GM08714 (cell line): ENCODE measurements around the gene NUTM2A.
"Not testable (repeated sequence)": the region's sequence is repeated elsewhere in the genome, so short reads cannot be mapped to it uniquely, and the experiment has no call there.

Experiments used
- H3K4me3 ChIP-seq: fragments of 200-500 bp; sonication (Bioruptor generic); 2 replicates; pipeline ENCODE4 v1.5.1; 2014; ENCODE audit warnings: mild to moderate bottlenecking, low read length, inconsistent platforms

Gene NUTM2A

GRCh38 chr10:87225148-87225547 is at the start of gene NUTM2A:
Gene NUTM2A, plus strand, starts transcription at chr10:87225448. Its CDS starts 383 bp downstream, at chr10:87225831.
- not testable (repeated sequence) for H3K4me3 ChIP-seq

- H3K4me3 ChIP-seq, result not testable (repeated sequence)
These were observed 47.7 kb upstream of the NUTM2A start for GRCh38 chr10:87177587-87177986.

GRCh38 chr10:87184421-87184820 is 40.8 kb upstream of the NUTM2A start:
- not testable (repeated sequence) for H3K4me3 ChIP-seq

GRCh38 chr10:87186016-87186415 is 39.2 kb upstream of the NUTM2A start:
- not testable (repeated sequence) for H3K4me3 ChIP-seq

GRCh38 chr10:87187573-87187972 is 37.7 kb upstream of the NUTM2A start:
- H3K4me3 ChIP-seq, result not testable (repeated sequence)

GRCh38 chr10:87191841-87192240 is 33.4 kb upstream of the NUTM2A start:
- not testable (repeated sequence) for H3K4me3 ChIP-seq

GRCh38 chr10:87200924-87201323 is 24.3 kb upstream of the NUTM2A start:
- not testable (repeated sequence) for H3K4me3 ChIP-seq

- not testable (repeated sequence) for H3K4me3 ChIP-seq
These were observed 20.4 kb upstream of the NUTM2A start for GRCh38 chr10:87204801-87205200.

- H3K4me3 ChIP-seq, result not testable (repeated sequence)
These were observed 18.3 kb upstream of the NUTM2A start for GRCh38 chr10:87206922-87207321.

GRCh38 chr10:87210309-87210708 is 14.9 kb upstream of the NUTM2A start:
- not testable (repeated sequence) for H3K4me3 ChIP-seq

- not testable (repeated sequence) for H3K4me3 ChIP-seq
These were observed 13.4 kb upstream of the NUTM2A start for GRCh38 chr10:87211848-87212247.

- not testable (repeated sequence) for H3K4me3 ChIP-seq
These were observed 12.0 kb upstream of the NUTM2A start for GRCh38 chr10:87213150-87213765.

GRCh38 chr10:87213806-87214205 is 11.4 kb upstream of the NUTM2A start:
- not testable (repeated sequence) for H3K4me3 ChIP-seq

- H3K4me3 ChIP-seq, result not testable (repeated sequence)
These were observed 9.1 kb upstream of the NUTM2A start for GRCh38 chr10:87216120-87216519.

GRCh38 chr10:87219370-87219769 is 5.9 kb upstream of the NUTM2A start:
- not testable (repeated sequence) for H3K4me3 ChIP-seq

GRCh38 chr10:87222789-87223188 is 2.5 kb upstream of the NUTM2A start:
- H3K4me3 ChIP-seq, result not testable (repeated sequence)

GRCh38 chr10:87228247-87228646 is 3.0 kb downstream of the NUTM2A start:
- not testable (repeated sequence) for H3K4me3 ChIP-seq

- H3K4me3 ChIP-seq, result not testable (repeated sequence)
These were observed 4.0 kb downstream of the NUTM2A start for GRCh38 chr10:87229211-87229610.

- H3K4me3 ChIP-seq, result not testable (repeated sequence)
These were observed 9.6 kb downstream of the NUTM2A start for GRCh38 chr10:87234854-87235253.

- H3K4me3 ChIP-seq, result not testable (repeated sequence)
These were observed 12.0 kb downstream of the NUTM2A start for GRCh38 chr10:87237244-87237643.

- not testable (repeated sequence) for H3K4me3 ChIP-seq
These were observed 14.1 kb downstream of the NUTM2A start for GRCh38 chr10:87239346-87239808.

- not testable (repeated sequence) for H3K4me3 ChIP-seq
These were observed 16.9 kb downstream of the NUTM2A start for GRCh38 chr10:87242192-87242591.

- not testable (repeated sequence) for H3K4me3 ChIP-seq
These were observed 22.1 kb downstream of the NUTM2A start for GRCh38 chr10:87247335-87247734.
